Measurements from ENCODE around the gene BAHCC1. TPM values are rescaled to one million over a fixed set of nuclear protein-coding genes. Genes with fewer than 3 reads are reported as not detected.

BAHCC1 gene
- total RNA-seq, 6 donors from 2014 or later: 8.2 to 81.7 (median 21.0) TPM

- H3K9me3 ChIP-seq: no peaks in the 10 kb centered on the region
- ATAC-seq (ENCODE audit: low FRiP score in 2 of 2) (no peak), DNase-seq (no peak)
- no peak for TF ChIP-seq CTCF (IDR thresholded peaks at IDR 0.05)
- TF ChIP-seq EP300 (IDR thresholded peaks at IDR 0.05): no peak
- no peak for TF ChIP-seq POLR2A (IDR thresholded peaks at IDR 0.05)
- no peak for TF ChIP-seq POLR2AphosphoS5 (IDR thresholded peaks at IDR 0.05)
- WGBS, 2 donors: 77% methylated on average over 5 of the region's 5 CpGs
- peaks cover 10 to 19% (median 15%) of the 10 kb centered on the region in 4 donors for H3K4me1 ChIP-seq
- H3K27me3 ChIP-seq: no peaks in the 10 kb centered on the region
- no peak overlapping the region for H3K4me3 ChIP-seq
- no peak overlapping the region for H3K27ac ChIP-seq
- no peaks in the 10 kb centered on the region for H3K36me3 ChIP-seq
Observed at GRCh38 chr17:81374890-81375289, 20.4 kb upstream of the BAHCC1 start.

- H3K9me3 ChIP-seq: no peaks in the 10 kb centered on the region
- H3K4me1 ChIP-seq: peaks cover 10 to 16% (median 12%) of the 10 kb centered on the region in 4 donors
- H3K27ac ChIP-seq: no peak overlapping the region
- ATAC-seq (ENCODE audit: low FRiP score in 2 of 2) (no peak), DNase-seq (peak in 1 of 2 donors; percentile 49)
- WGBS, 2 donors: 92 to 95% methylated on average over 20 to 25 of the region's 25 CpGs
- no peaks in the 10 kb centered on the region for H3K27me3 ChIP-seq
- no peaks in the 10 kb centered on the region for H3K36me3 ChIP-seq
- TF ChIP-seq EP300 (IDR thresholded peaks at IDR 0.05) (no peak), CTCF (IDR thresholded peaks at IDR 0.05) (no peak), POLR2AphosphoS5 (IDR thresholded peaks at IDR 0.05) (no peak), POLR2A (IDR thresholded peaks at IDR 0.05) (no peak)
- H3K4me3 ChIP-seq: no peak overlapping the region
Observed at GRCh38 chr17:81376946-81377714, 18.1 kb upstream of the BAHCC1 start.

- H3K9me3 ChIP-seq: no peaks in the 10 kb centered on the region
- no peak overlapping the region for H3K27ac ChIP-seq
- ATAC-seq (ENCODE audit: low FRiP score in 2 of 2) (peak in 1 of 2 donors; percentile 7), DNase-seq (peak in 1 of 2 donors; percentile 58)
- H3K36me3 ChIP-seq: no peaks in the 10 kb centered on the region
- WGBS, 2 donors: 70 to 82% methylated on average over 5 to 11 of the region's 11 CpGs
- no peak for TF ChIP-seq EP300 (IDR thresholded peaks at IDR 0.05)
- no peak for TF ChIP-seq POLR2A (IDR thresholded peaks at IDR 0.05)
- TF ChIP-seq POLR2AphosphoS5 (IDR thresholded peaks at IDR 0.05): no peak
- TF ChIP-seq CTCF (IDR thresholded peaks at IDR 0.05): no peak
- H3K27me3 ChIP-seq: no peaks in the 10 kb centered on the region
- no peaks in the 10 kb centered on the region for H3K4me1 ChIP-seq
- no peak overlapping the region for H3K4me3 ChIP-seq
Observed at GRCh38 chr17:81378941-81379511, 16.2 kb upstream of the BAHCC1 start.

- no peak overlapping the region for H3K27ac ChIP-seq
- WGBS, 2 donors: 74 to 76% methylated on average over 4 to 17 of the region's 17 CpGs
- DNase-seq: peak in 1 of 2 donors; percentile 75
- H3K4me3 ChIP-seq: no peak overlapping the region
- TF ChIP-seq CTCF (IDR thresholded peaks at IDR 0.05) (no peak), POLR2A (IDR thresholded peaks at IDR 0.05) (peak in 1 of 4 donors; percentile 29), POLR2AphosphoS5 (IDR thresholded peaks at IDR 0.05) (no peak), EP300 (IDR thresholded peaks at IDR 0.05) (no peak)
- H3K9me3 ChIP-seq: no peaks in the 10 kb centered on the region
- ATAC-seq (ENCODE audit: low FRiP score in 2 of 2): peak in 1 of 2 donors; percentile 73
- H3K27me3 ChIP-seq: no peaks in the 10 kb centered on the region
- no peaks in the 10 kb centered on the region for H3K36me3 ChIP-seq
- H3K4me1 ChIP-seq: no peaks in the 10 kb centered on the region
Observed at GRCh38 chr17:81379523-81379942, 15.7 kb upstream of the BAHCC1 start.
